Umbilical cord (tissue), 2 donors: ENCODE data around the gene EPHA7. TPM values are rescaled to one million over a fixed set of nuclear protein-coding genes. Genes with fewer than 3 reads are reported as not detected.
A peak's percentile ranks its signal among the peaks of the same experiment; 100 is the strongest.

ENCODE experiments used
- DNase-seq: peaks from one replicate; pipeline ENCODE4 v3.0.0-alpha.2; 2015; ENCODE audit warnings: low spot score
- total RNA-seq: library from RNA; depleted of rRNA; stranded (reverse); fragments of >200 nt; gene quantifications from one replicate; pipeline ENCODE4 v1.2.3, GENCODE V29; 2014; ENCODE audit warnings: low replicate concordance; ENCODE audit not compliant: insufficient read depth

Gene EPHA7
- 6.7 TPM for total RNA-seq

- peak; percentile 98 for DNase-seq
These were observed at the start of gene EPHA7 for GRCh38 chr6:93419304-93420162. Gene EPHA7, minus strand, starts transcription at chr6:93419559. Its CDS starts 218 bp downstream, at chr6:93419341.

DNA sequence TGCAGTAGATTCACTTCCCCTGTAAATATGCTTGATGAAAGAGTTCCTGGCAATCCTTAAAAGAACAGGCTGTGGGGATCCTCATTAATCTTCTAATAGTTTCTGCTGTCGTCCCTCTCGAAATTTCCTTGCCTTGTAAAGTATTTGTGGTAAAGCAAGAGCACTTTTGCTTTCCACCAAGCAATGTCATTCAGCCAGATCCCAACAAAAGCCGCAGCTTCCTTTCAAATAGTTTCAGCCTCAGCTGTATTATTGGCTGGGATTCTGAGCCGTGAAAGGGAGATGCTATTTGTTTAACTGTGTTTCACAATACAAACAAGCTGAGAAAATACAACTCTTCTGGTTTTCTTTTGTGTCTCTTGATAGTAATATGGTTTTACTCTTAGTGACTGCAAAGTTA, 48.9 kb upstream of the EPHA7 start:
- DNase-seq, result peak; percentile 64

- DNase-seq, result no peak
These were observed 35.2 kb upstream of the EPHA7 start for GRCh38 chr6:93454533-93454932.

- DNase-seq, result no peak
These were observed 34.6 kb upstream of the EPHA7 start for GRCh38 chr6:93453956-93454355.

DNA sequence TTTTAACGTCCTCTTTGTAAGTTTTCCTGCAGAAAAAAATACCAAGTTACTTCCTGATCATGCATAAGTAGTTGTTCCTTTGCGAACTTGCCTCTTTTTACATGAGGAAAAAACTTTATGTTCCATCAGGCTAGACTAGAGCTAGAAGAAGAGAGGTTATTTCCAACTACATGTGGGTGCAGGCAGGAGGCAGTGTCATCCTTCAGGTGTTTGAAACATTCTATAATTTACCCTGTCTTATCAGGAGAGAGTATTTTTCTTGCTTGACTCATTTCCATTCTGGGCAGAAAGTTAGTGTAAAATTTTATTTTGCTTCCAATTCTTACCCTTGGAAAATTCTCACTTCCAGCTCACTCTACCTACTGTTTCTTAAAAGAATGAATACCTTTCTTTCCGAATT, 28.5 kb upstream of the EPHA7 start:
- DNase-seq, result no peak

DNA sequence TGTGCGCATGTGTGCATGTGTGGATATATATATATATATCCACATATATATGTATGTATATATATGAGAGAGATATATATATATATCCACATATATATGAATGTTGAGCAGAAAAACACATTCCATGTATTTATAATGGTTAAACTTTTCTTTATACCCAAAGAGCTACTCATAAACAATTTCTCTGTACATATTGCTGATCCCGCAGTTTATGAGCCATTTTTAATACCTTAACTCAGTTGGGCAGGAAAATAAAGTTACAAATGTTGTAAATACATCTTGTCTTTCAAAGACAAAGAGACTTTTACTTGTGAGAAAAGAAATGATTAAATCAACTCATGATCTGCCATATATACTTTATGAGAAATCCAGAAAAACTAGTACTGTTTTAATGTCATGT, 18.1 kb upstream of the EPHA7 start:
- no peak for DNase-seq

DNA sequence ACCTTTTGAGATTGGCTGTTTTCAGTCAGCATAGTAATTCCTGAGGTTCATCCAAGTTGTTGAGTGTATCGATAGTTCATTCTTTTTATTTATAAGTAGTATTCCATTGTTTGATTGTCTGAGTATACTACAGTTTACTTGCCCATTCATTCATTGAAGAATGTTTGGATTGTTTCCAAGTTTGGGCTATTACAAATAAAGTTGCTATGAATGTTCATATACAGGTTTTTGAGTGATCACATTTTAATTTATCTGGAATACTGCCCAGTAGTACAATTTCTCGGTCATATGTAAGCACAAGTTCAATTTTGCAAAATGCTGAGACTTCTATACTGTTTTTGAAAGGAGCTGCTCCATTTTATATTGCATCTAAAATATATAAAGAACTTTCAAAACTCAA, 14.2 kb upstream of the EPHA7 start:
- DNase-seq, result no peak

- DNase-seq, result peak; percentile 38
These were observed 5.1 kb upstream of the EPHA7 start for GRCh38 chr6:93424303-93425064.

- DNase-seq, result peak; percentile 57
These were observed 4.2 kb upstream of the EPHA7 start for GRCh38 chr6:93423542-93423941.

GRCh38 chr6:93420163-93420795, 920 bp upstream of the EPHA7 start:
- DNase-seq, result peak; percentile 32

DNA sequence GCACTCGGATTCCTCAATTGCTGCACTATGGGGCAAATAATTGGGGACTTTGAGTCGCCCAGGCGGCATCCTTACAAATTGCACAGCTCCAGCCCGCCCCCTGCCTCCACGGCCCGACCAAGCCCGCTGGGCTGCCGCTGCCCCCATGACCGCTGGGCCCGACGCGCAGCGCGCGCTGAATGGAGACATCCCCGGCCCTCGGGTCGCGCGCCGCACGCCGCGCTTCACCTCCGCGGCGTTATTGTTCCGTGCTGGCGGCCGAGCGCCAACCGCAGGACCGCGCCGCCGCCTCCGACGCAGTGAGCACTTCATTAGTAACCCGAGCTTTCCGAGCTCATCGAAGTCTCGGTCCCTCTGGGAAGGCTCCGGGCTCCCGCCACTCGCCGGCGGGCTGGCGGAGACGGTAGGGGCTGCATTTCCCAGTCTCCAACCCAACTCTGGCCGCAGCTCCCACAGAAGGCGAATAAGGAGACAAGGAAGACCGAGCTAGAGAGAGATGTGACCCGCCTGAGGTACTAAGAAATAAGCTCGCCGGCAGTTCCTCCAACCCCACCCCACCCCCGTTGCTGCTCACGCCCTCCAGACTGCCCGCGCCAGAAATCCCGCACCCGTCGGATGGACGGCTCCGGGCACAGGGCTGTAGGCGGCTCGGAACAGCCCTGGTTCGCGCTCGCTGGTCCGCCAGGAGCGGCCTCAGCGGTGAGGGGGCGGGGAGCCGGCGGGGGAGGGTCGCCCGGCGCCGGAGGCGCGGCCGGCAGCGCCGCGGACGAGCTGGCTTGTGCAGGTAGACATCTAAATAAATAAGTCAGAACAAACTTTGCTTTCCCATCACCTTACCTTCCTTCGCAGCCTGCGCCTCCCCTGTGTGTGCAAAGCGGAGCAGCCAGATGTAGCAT, 703 bp downstream of the EPHA7 start:
- peak; percentile 59 for DNase-seq

DNA sequence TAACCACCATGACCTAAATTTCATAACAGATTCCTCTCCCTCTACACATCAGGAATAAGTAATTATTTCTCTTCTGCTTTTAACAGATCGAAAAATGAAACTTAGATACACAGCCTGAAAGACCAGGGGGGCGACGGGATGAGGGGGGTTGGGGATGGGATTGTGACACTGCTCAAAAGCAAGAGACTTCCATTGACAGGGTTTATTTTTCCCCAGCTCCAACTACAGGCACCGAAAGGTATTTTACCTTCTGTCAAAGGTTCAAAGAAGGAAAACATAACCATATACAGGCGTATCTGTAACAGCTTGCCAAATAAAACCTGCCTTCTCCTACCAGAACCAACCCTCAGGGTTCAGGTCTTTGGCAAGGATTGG, 1.3 kb downstream of the EPHA7 start:
- DNase-seq, result no peak

DNA sequence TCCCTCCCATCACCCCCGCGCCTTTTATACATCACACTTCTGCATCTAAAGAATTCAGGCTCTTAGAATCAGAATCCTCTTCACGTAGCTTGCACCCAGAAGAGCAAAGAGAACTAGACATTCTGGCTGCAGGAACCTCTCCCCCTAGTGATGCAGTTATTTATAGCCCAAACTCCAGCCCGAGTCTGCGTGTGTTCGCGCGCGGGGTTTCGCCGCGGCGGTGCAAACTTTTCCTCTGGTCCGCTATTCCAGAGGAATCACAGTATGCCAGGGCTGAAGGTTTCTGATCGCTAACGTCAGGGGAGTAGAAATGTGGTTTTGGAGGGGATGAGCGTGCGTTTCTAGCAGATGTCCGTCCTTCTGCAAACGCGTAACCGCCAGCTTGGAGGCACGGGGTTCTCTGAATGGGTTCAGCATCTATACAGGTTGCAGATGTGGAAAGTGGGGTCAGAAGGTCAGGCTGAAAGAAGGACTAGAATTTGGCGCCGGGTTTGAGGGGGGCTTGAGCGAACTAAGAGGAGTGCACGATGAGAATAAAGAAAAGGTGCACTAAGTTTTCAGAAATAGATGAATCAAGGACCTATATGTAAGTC, 1.8 kb downstream of the EPHA7 start:
- DNase-seq, result peak; percentile 63

- DNase-seq, result peak; percentile 60
These were observed 2.6 kb downstream of the EPHA7 start for GRCh38 chr6:93416571-93417420.

DNA sequence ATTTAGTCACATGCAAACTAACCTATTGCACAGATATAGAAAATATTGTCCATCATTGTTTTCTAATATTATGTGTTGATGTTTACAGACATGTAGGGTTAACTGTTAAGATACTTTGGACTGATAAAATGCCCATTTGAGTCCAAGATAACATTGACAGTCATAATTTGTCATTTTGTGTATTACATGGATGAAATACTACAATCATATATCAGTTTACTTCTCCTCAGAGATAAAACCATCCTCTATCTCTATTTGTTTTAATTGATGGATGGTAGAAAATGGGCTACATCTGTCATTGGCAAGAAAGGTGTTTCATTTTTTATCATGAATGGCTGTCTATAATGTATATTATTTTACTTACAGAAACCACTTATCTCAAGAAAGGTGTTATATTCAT, 6.2 kb downstream of the EPHA7 start:
- no peak for DNase-seq

DNA sequence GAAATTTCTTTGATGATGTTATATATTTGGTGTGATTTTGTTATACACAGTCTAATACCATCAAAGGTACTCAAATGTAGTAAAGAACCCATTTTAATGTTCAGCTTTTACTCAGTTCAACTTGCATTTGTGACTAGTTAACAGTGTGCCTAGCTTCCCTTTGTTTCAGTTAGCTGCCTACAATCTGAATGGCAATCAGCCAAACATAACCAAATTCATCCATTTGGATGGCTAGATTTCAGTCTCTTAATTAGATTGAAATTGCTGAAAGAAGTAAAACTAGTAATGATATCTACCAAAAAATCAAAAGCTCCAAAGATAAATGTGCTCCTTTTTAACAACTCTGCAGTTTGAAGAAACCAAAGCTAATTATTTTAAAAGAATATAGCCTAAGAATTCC, 6.9 kb downstream of the EPHA7 start:
- DNase-seq, result no peak

- DNase-seq, result peak; percentile 60
These were observed 12.2 kb downstream of the EPHA7 start for GRCh38 chr6:93407186-93407585.

GRCh38 chr6:93403390-93403789, 16.0 kb downstream of the EPHA7 start:
- DNase-seq, result no peak

- no peak for DNase-seq
These were observed 20.6 kb downstream of the EPHA7 start for GRCh38 chr6:93398723-93399122.

- peak; percentile 9 for DNase-seq
These were observed 24.9 kb downstream of the EPHA7 start for GRCh38 chr6:93394471-93394870.
